Measurements from ENCODE around the gene SHROOM1. TPM values are rescaled to one million over a fixed set of nuclear protein-coding genes. Genes with fewer than 3 reads are reported as not detected.

The SHROOM1 gene
- total RNA-seq, 4 donors from 2014 or later: 2.7 to 10.7 (median 3.7) TPM

- Histone ChIP-seq H3K9me3 (no peaks in the 10 kb centered on the region), H3K27ac (no peak overlapping the region), H3K4me3 (no peak overlapping the region), H3K27me3 (peaks cover 0 to 39% (median 0%) of the 10 kb centered on the region in 4 donors), H3K4me1 (no peaks in the 10 kb centered on the region), H3K36me3 (no peaks in the 10 kb centered on the region)
- no peak for TF ChIP-seq POLR2A (IDR thresholded peaks at IDR 0.05)
- TF ChIP-seq, protein P1, sequence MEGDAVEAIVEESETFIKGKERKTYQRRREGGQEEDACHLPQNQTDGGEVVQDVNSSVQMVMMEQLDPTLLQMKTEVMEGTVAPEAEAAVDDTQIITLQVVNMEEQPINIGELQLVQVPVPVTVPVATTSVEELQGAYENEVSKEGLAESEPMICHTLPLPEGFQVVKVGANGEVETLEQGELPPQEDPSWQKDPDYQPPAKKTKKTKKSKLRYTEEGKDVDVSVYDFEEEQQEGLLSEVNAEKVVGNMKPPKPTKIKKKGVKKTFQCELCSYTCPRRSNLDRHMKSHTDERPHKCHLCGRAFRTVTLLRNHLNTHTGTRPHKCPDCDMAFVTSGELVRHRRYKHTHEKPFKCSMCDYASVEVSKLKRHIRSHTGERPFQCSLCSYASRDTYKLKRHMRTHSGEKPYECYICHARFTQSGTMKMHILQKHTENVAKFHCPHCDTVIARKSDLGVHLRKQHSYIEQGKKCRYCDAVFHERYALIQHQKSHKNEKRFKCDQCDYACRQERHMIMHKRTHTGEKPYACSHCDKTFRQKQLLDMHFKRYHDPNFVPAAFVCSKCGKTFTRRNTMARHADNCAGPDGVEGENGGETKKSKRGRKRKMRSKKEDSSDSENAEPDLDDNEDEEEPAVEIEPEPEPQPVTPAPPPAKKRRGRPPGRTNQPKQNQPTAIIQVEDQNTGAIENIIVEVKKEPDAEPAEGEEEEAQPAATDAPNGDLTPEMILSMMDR (IDR thresholded peaks at IDR 0.05): no peak
- intact Hi-C loops (cut with DNase I): no loop called here
- WGBS, 2 donors: 80 to 90% methylated on average over 5 of the region's 5 CpGs
- DNase-seq: no peak
Observed at GRCh38 chr5:132802044-132802684, 28.3 kb downstream of the SHROOM1 start.

- Histone ChIP-seq H3K27ac (no peak overlapping the region), H3K36me3 (no peaks in the 10 kb centered on the region), H3K4me3 (no peak overlapping the region), H3K4me1 (no peaks in the 10 kb centered on the region), H3K27me3 (peaks cover 0 to 26% (median 0%) of the 10 kb centered on the region in 4 donors), H3K9me3 (no peaks in the 10 kb centered on the region)
- no peak for DNase-seq
- intact Hi-C loops (cut with DNase I): no loop called here
- no peak for TF ChIP-seq POLR2A (IDR thresholded peaks at IDR 0.05)
- TF ChIP-seq, protein P1 (IDR thresholded peaks at IDR 0.05): no peak
- 80 to 84% methylated on average over 2 of the region's 2 CpGs for WGBS, 2 donors
Observed at GRCh38 chr5:132800545-132800944, 29.9 kb downstream of the SHROOM1 start.

GRCh38 chr5:132799392-132799791, 31.1 kb downstream of the SHROOM1 start:
- 33 to 53% methylated on average over 2 of the region's 2 CpGs for WGBS, 2 donors
- TF ChIP-seq, protein P1 (IDR thresholded peaks at IDR 0.05): no peak
- TF ChIP-seq POLR2A (IDR thresholded peaks at IDR 0.05): no peak
- H3K4me3 ChIP-seq: no peak overlapping the region

DNA sequence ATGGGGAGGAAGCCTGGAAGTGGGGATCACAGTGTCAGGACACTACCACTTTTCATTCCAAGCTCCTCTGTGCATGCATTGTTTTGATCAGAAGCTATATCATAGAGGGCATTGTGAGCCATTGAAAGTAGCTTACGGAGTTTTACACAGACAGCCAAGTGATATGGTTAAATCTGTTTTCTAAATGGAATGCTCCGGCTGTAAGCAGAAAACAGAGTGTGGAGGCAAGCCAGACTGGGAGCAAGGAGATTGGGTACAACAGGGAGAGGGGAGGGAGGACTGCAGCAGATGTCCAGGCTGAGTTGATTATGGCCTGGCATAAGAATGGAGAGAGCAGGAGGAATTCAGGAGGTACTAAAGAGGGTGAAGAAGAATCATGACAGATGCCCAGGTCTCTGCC, 32.8 kb downstream of the SHROOM1 start:
- H3K27me3 ChIP-seq: peaks cover 0 to 19% (median 0%) of the 10 kb centered on the region in 4 donors
- intact Hi-C loops (cut with DNase I): no loop called here
- H3K27ac ChIP-seq: no peak overlapping the region
- H3K9me3 ChIP-seq: no peaks in the 10 kb centered on the region
- H3K4me1 ChIP-seq: no peaks in the 10 kb centered on the region
- H3K36me3 ChIP-seq: no peaks in the 10 kb centered on the region
- no peak overlapping the region for H3K4me3 ChIP-seq
- no peak for TF ChIP-seq POLR2A (IDR thresholded peaks at IDR 0.05)
- TF ChIP-seq, protein P1 (IDR thresholded peaks at IDR 0.05): no peak
- no peak for DNase-seq
- 60 to 73% methylated on average over 2 of the region's 2 CpGs for WGBS, 2 donors

More at GRCh38 chr5:132799392-132799791, 31.1 kb downstream of the SHROOM1 start:
- peaks cover 0 to 26% (median 0%) of the 10 kb centered on the region in 4 donors for H3K27me3 ChIP-seq
- intact Hi-C loops (cut with DNase I): no loop called here
- DNase-seq: no peak
- H3K27ac ChIP-seq: no peak overlapping the region
- H3K9me3 ChIP-seq: no peaks in the 10 kb centered on the region
- no peaks in the 10 kb centered on the region for H3K4me1 ChIP-seq
- no peaks in the 10 kb centered on the region for H3K36me3 ChIP-seq

- WGBS, 2 donors: 92 to 95% methylated on average over 3 of the region's 3 CpGs
- no peaks in the 10 kb centered on the region for H3K4me1 ChIP-seq
- no peak overlapping the region for H3K4me3 ChIP-seq
- intact Hi-C loops (cut with DNase I): no loop called here
- H3K36me3 ChIP-seq: no peaks in the 10 kb centered on the region
- H3K27me3 ChIP-seq: peaks cover 0 to 15% (median 0%) of the 10 kb centered on the region in 4 donors
- H3K9me3 ChIP-seq: no peaks in the 10 kb centered on the region
- H3K27ac ChIP-seq: no peak overlapping the region
- DNase-seq: no peak
- TF ChIP-seq POLR2A (IDR thresholded peaks at IDR 0.05): no peak
- TF ChIP-seq, protein P1 (IDR thresholded peaks at IDR 0.05): no peak
Observed at GRCh38 chr5:132791026-132791425, 39.4 kb downstream of the SHROOM1 start.

All from esophagus squamous epithelium (tissue), 5 donors.